Right lobe of liver (tissue), 6 donors: ENCODE results near the gene ERCC6. TPM values are rescaled to one million over a fixed set of nuclear protein-coding genes. Genes with fewer than 3 reads are reported as not detected.

Experiments used
- ATAC-seq, 4 donors: fragments of 200-7000 bp; cut with Tn5 transposase; one replicate each; pipeline ENCODE4 v1.9.1; 2020; ENCODE audit warnings: mild to moderate bottlenecking in 4 of 4, moderate library complexity in 4 of 4
- DNase-seq, 3 donors: peaks; one replicate each; pipeline ENCODE4 v3.0.0-alpha.2; 2020
- H3K27ac ChIP-seq, 3 donors: fragments of 200-600 bp; one replicate each; pipeline ENCODE4 v1.8.0; 2022
- H3K27me3 ChIP-seq, 2 donors: fragments of 200-600 bp; one replicate each; pipeline ENCODE4 v1.8.0; 2022
- H3K36me3 ChIP-seq, 4 donors: fragments of 200-600 bp; sonication (generic) in 1 of 4; one replicate each; pipeline versions ENCODE4 v1.5.1 to v1.8.0; 2017 to 2022; ENCODE audit warnings: control low read depth in 1 of 4
- H3K4me1 ChIP-seq, 4 donors: fragments of 200-600 bp; sonication (generic) in 1 of 4; one replicate each; pipeline versions ENCODE4 v1.5.1 to v1.8.0; 2017 to 2022; ENCODE audit warnings: control low read depth in 1 of 4
- H3K4me3 ChIP-seq, 3 donors: fragments of 200-600 bp; one replicate each; pipeline ENCODE4 v1.8.0; 2022
- H3K9me3 ChIP-seq, 4 donors: fragments of 200-600 bp; sonication (generic) in 1 of 4; one replicate each; pipeline versions ENCODE4 v1.5.1 to v1.8.0; 2017 to 2022; ENCODE audit warnings: control low read depth in 1 of 4
- CTCF ChIP-seq, 4 donors: fragments of 200-600 bp in 3 of 4; fragments of 450-650 bp in 1 of 4; IDR thresholded peaks; one replicate each; pipeline versions ENCODE4 v1.5.1 to v1.8.0; 2016 to 2022; ENCODE audit warnings: antibody characterized with exemption in 4 of 4, mild to moderate bottlenecking in 2 of 4
- POLR2A ChIP-seq: fragments of 450-650 bp; IDR thresholded peaks from one replicate; pipeline ENCODE4 v1.6.1; 2017; ENCODE audit warnings: antibody characterized with exemption, mild to moderate bottlenecking
- WGBS: methylation state at CpG from one replicate; pipeline ENCODE4 v1.1.6; 2018; ENCODE audit warnings: low coverage, low lambda C conversion rate; ENCODE audit not compliant: insufficient coverage; ENCODE audit errors: missing lambda C conversion rate; 5-methylcytosine and 5-hydroxymethylcytosine counted together
- intact Hi-C, 2 donors: fragments of 100-400 bp; cut with DNase I; formaldehyde crosslinking; loops; one replicate each; pipeline versions ENCODE4 v1.11.2 to v1.14.1; 2022
- total RNA-seq, 6 experiments: library from RNA; depleted of rRNA in 2 of 6; stranded (reverse); fragments of >200 nt in 2 of 6; fragmentation: NEBNext Ultra II Directional in 3 of 6; extraction: Animal tissue kit (Norgen Biotek cat#: 25700) in 3 of 6; gene quantifications; one replicate each; pipeline versions ENCODE4 v1.1.0 to v1.2.4, GENCODE V29; 2016 to 2023
- donor health status: DM: no; HTN: yes; CAD: no.
- donor health status: DM: no; HTN: no; CAD: no.
- donor health status: DM: no; HTN: no; CAD: no.
- donor health status: DM: no; HTN: yes; CAD: no.
- donor health status: DM: no; HTN: yes; CAD: no.

ERCC6 gene
- total RNA-seq, 6 experiments from 2014 or later: 7.3 to 16.8 (median 10.6) TPM

DNA sequence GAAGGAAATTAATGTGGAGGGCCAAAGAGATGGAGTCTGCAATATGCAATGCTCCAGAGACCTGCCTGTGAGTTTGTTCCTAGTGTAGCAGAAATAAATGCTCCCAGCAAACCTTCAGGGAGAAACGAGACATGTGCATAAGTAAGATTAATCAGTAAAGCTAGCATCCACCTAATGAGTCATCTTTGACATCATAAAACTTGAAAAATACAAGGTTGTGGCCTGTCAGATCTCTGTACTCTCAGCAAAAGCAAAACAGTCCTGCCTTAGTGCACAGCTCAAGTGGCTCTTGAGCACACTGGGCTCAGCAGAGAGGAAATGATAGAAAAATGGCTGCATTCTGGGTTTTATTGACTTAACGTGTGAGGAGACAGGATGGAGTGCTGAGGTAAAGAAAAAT, 32.5 kb upstream of the ERCC6 start:
- Histone ChIP-seq H3K27ac (no peak overlapping the region), H3K27me3 (no peaks in the 10 kb centered on the region), H3K36me3 (no peaks in the 10 kb centered on the region), H3K4me1 (no peaks in the 10 kb centered on the region), H3K9me3 (no peaks in the 10 kb centered on the region), H3K4me3 (no peak overlapping the region)
- TF ChIP-seq CTCF (IDR thresholded peaks at IDR 0.05): no peak
- no peak for TF ChIP-seq POLR2A
- 25% methylated on average over 2 of the region's 2 CpGs for WGBS
- ATAC-seq: no peak
- intact Hi-C loops: no loop called here
- DNase-seq: no peak

DNA sequence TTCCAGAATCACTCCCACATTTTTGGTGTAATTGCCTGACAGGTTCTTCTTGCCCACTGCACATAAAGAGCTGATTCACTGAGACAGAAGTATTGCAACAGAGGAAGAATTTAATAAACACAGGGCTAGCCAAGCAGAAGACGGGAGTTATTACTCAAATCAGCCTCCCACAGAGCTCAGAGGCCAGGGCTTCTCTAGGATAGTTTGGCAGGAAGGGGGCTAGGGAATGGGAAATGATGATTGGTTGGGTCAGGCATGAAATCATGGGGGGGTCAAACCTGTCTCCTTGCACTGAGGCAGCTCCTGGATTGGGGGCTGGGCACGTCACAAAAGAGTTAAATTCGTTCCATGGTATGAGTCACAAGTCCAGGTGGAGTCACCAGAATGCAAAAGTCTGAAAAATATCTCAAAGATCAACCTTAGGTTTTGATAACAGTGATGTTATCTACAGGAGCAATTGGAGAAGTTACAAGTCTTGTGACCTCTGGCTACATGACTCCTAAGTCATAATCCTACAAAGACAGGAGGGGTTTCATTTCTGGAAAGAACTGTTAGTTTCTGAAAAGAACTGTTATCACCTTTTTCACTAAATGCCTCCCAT, 30.2 kb upstream of the ERCC6 start:
- Histone ChIP-seq H3K27ac (no peak overlapping the region), H3K36me3 (no peaks in the 10 kb centered on the region), H3K4me1 (no peaks in the 10 kb centered on the region), H3K4me3 (no peak overlapping the region), H3K9me3 (no peaks in the 10 kb centered on the region), H3K27me3 (no peaks in the 10 kb centered on the region)
- 20% methylated on average over 3 of the region's 3 CpGs for WGBS
- no peak for TF ChIP-seq POLR2A
- no peak for TF ChIP-seq CTCF (IDR thresholded peaks at IDR 0.05)
- DNase-seq: no peak
- intact Hi-C loops: no loop called here
- no peak for ATAC-seq

DNA sequence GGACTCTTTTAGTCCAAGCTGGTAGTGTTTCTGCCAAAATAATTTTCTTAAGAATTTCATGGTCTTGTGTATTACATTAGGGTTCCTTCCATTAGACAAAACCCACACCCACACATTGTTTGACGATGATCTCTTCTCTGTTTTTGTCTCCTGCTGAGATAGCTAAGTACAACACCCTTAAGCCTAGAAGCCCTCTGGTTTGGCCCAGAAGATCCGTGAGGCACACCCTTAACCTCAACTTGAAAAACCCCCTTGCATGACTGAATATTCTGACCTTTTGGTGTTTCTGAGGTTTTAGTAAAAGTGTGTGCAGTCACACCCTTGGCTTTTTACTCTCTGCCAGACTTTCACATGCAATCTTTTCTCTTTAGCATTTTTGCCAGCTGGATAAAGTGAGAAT, 29.3 kb upstream of the ERCC6 start:
- 53% methylated on average over 2 of the region's 2 CpGs for WGBS
- Histone ChIP-seq H3K9me3 (no peaks in the 10 kb centered on the region), H3K27ac (no peak overlapping the region), H3K4me3 (no peak overlapping the region), H3K36me3 (no peaks in the 10 kb centered on the region), H3K27me3 (no peaks in the 10 kb centered on the region), H3K4me1 (no peaks in the 10 kb centered on the region)
- DNase-seq (no peak), ATAC-seq (no peak)
- intact Hi-C loops: no loop called here
- TF ChIP-seq CTCF (IDR thresholded peaks at IDR 0.05): no peak
- TF ChIP-seq POLR2A: no peak

DNA sequence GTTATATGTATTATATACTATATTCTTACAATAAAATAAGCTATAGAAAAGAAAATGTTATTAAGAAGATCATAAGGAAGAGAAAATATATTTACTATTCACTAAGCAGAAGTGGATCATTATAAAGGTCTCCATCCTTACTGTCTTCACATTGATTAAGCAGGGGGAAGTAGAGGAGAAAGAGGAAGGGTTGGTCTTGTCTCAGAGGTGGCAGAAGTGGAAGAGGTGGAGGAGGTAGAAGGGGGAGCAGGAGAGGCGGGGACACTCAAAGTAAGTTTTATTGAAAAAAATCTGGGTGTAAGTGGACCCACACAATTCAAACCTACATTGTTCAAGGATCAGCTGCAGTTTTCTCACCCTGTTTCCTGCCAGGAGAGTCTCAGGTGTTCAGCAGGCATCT, 28.9 kb upstream of the ERCC6 start:
- WGBS: 67% methylated on average over 1 of the region's 1 CpG

More for the DNA sequence above, 28.9 kb upstream of the ERCC6 start:
- Histone ChIP-seq H3K36me3 (no peaks in the 10 kb centered on the region), H3K4me1 (no peaks in the 10 kb centered on the region), H3K27ac (no peak overlapping the region), H3K27me3 (no peaks in the 10 kb centered on the region), H3K4me3 (no peak overlapping the region), H3K9me3 (no peaks in the 10 kb centered on the region)
- no peak for DNase-seq
- no peak for ATAC-seq
- TF ChIP-seq POLR2A: no peak
- no peak for TF ChIP-seq CTCF (IDR thresholded peaks at IDR 0.05)
- intact Hi-C loops: no loop called here
